ENCODE measurements around the gene OCEL1.

- TF ChIP-seq POLR2AphosphoS5 (IDR thresholded peaks at IDR 0.05) (no peak), CTCF (IDR thresholded peaks at IDR 0.05) (no peak), POLR2A (IDR thresholded peaks at IDR 0.05) (no peak)
Observed at GRCh38 chr19:17225053-17225452, 973 bp upstream of the OCEL1 start.
